ENCODE results near the gene TPRA1.
"Not testable (repeated sequence)": the region's sequence is repeated elsewhere in the genome, so short reads cannot be mapped to it uniquely, and the experiment has no call there.

The TPRA1 gene

GRCh38 chr3:127536830-127537812, 53.4 kb downstream of the TPRA1 start:
- DNase-seq (ENCODE audit: low spot score), result no peak

GRCh38 chr3:127535901-127536829, 54.4 kb downstream of the TPRA1 start:
- DNase-seq (ENCODE audit: low spot score), result no peak

GRCh38 chr3:127535106-127535785, 55.3 kb downstream of the TPRA1 start:
- no peak for DNase-seq (ENCODE audit: low spot score)

- no peak for DNase-seq (ENCODE audit: low spot score)
Measured at GRCh38 chr3:127534564-127534963, 56.0 kb downstream of the TPRA1 start.

GRCh38 chr3:127534161-127534451, 56.4 kb downstream of the TPRA1 start:
- no peak for DNase-seq (ENCODE audit: low spot score)

GRCh38 chr3:127532561-127533203, 57.9 kb downstream of the TPRA1 start:
- DNase-seq (ENCODE audit: low spot score), result no peak

GRCh38 chr3:127531821-127532220, 58.7 kb downstream of the TPRA1 start:
- DNase-seq (ENCODE audit: low spot score), result no peak

GRCh38 chr3:127530863-127531262, 59.7 kb downstream of the TPRA1 start:
- not testable (repeated sequence) for DNase-seq (ENCODE audit: low spot score)

GRCh38 chr3:127529346-127530188, 61.0 kb downstream of the TPRA1 start:
- DNase-seq (ENCODE audit: low spot score), result no peak

- DNase-seq (ENCODE audit: low spot score), result peak; percentile 60
Measured at GRCh38 chr3:127525373-127525772, 65.2 kb downstream of the TPRA1 start.

GRCh38 chr3:127524296-127524896, 66.1 kb downstream of the TPRA1 start:
- no peak for DNase-seq (ENCODE audit: low spot score)

Measured in LoVo (cell line).